A673 (cell line): ENCODE data around the gene DMKN.

Experiments
- EZH2 ChIP-seq: fragments of 200-600 bp; sonication (generic); IDR thresholded peaks from 2 replicates; pipeline ENCODE4 v1.6.1; 2017; ENCODE audit warnings: borderline replicate concordance, low read depth, mild to moderate bottlenecking, mixed read lengths, antibody characterized with exemption, low read length; ENCODE audit not compliant: poor library complexity, severe bottlenecking
- TF ChIP-seq, protein P1 (sequence below): fragments of 300-800, 200-600 bp; sonication (generic); conservative IDR thresholded peaks from 2 replicates; pipeline ENCODE4 v1.5.1; 2017; ENCODE audit warnings: low read depth, mild to moderate bottlenecking, antibody characterized with exemption, low read length, moderate library complexity, mixed read lengths

DNA sequence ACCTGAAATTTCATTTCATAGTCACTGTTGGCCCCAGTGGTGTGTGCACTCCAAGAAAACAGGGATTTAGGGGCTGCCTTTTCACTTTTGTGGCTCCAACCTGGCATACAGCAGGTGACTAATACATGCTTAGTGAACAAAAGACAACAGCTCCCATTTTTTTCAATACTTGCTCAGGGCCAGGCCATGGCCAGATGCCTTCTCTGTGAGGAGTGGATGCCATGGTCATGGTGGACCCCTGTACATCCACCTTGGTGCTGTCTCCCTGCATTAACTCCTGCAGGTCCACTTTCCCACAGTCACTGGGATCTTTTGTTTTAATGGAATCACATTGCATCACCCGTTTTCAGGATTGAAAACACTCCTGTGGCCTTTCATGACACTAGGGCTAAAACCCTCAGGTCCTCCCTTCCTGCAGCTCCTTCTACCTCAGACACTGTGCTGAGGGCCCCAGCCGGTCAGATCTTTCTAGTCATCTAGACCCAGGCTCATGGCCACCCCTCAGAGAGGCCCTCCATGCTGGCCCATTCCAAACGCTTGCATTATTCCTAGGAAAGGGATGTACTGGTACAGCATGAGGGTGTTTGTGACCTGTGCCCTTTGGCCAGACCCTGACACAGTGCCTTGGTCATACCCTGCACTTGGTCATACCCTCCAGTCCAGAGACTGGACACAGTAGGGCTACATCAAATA lies 30.8 kb upstream of the DMKN start:
- TF ChIP-seq, protein P1, sequence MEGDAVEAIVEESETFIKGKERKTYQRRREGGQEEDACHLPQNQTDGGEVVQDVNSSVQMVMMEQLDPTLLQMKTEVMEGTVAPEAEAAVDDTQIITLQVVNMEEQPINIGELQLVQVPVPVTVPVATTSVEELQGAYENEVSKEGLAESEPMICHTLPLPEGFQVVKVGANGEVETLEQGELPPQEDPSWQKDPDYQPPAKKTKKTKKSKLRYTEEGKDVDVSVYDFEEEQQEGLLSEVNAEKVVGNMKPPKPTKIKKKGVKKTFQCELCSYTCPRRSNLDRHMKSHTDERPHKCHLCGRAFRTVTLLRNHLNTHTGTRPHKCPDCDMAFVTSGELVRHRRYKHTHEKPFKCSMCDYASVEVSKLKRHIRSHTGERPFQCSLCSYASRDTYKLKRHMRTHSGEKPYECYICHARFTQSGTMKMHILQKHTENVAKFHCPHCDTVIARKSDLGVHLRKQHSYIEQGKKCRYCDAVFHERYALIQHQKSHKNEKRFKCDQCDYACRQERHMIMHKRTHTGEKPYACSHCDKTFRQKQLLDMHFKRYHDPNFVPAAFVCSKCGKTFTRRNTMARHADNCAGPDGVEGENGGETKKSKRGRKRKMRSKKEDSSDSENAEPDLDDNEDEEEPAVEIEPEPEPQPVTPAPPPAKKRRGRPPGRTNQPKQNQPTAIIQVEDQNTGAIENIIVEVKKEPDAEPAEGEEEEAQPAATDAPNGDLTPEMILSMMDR = no peak
- no peak for TF ChIP-seq EZH2
